ENCODE data around the gene NFAT5.

GRCh38 chr16:69579783-69580481 is 14.2 kb downstream of the NFAT5 start:
- TF ChIP-seq CTCF (conservative IDR thresholded peaks at IDR 0.05; ENCODE audit: low read length) (no peak), EZH2phosphoT487 (IDR thresholded peaks at IDR 0.05; ENCODE audit: borderline replicate concordance, low read depth, low read length) (no peak)
